22Rv1 (cell line): ENCODE results near the gene KRTAP24-1.

Source experiments
- CTCF ChIP-seq: fragments of 450-650 bp; IDR thresholded peaks from 2 replicates; pipeline ENCODE4 v1.5.1; 2017; ENCODE audit warnings: mild to moderate bottlenecking
- ZFX ChIP-seq: fragments of 450-650 bp; IDR thresholded peaks from 2 replicates; pipeline ENCODE4 v1.6.1; 2017; ENCODE audit warnings: antibody characterized with exemption, borderline replicate concordance

GRCh38 chr21:30282850-30283249, at the start of gene KRTAP24-1:
- no peak for TF ChIP-seq CTCF
- TF ChIP-seq ZFX: no peak
